ENCODE measurements around the gene PPP1R3G.
A peak's percentile ranks its signal among the peaks of the same experiment; 100 is the strongest.

Gene PPP1R3G

GRCh38 chr6:5089481-5090438 is 4.6 kb downstream of the PPP1R3G start:
- H3K4me3 ChIP-seq (ENCODE audit: control insufficient read depth, low read depth, low read length) = no peak overlapping the region
- no peak for DNase-seq (ENCODE audit: low read depth)
- no peak for TF ChIP-seq CTCF (IDR thresholded peaks at IDR 0.05; ENCODE audit: control insufficient read depth, insufficient read depth, low read depth, low read length, missing control alignments)

GRCh38 chr6:5090603-5091002 is 5.5 kb downstream of the PPP1R3G start:
- DNase-seq (ENCODE audit: low read depth) = no peak
- H3K4me3 ChIP-seq (ENCODE audit: control insufficient read depth, low read depth, low read length) = no peak overlapping the region
- no peak for TF ChIP-seq CTCF (IDR thresholded peaks at IDR 0.05; ENCODE audit: control insufficient read depth, insufficient read depth, low read depth, low read length, missing control alignments)

GRCh38 chr6:5091210-5092069 is 6.3 kb downstream of the PPP1R3G start:
- TF ChIP-seq CTCF (IDR thresholded peaks at IDR 0.05; ENCODE audit: control insufficient read depth, insufficient read depth, low read depth, low read length, missing control alignments) = no peak
- no peak overlapping the region for H3K4me3 ChIP-seq (ENCODE audit: control insufficient read depth, low read depth, low read length)
- no peak for DNase-seq (ENCODE audit: low read depth)

- no peak for DNase-seq (ENCODE audit: low read depth)
- TF ChIP-seq CTCF (IDR thresholded peaks at IDR 0.05; ENCODE audit: control insufficient read depth, insufficient read depth, low read depth, low read length, missing control alignments) = no peak
- no peak overlapping the region for H3K4me3 ChIP-seq (ENCODE audit: control insufficient read depth, low read depth, low read length)
These were observed 8.3 kb downstream of the PPP1R3G start for GRCh38 chr6:5093231-5094015.

GRCh38 chr6:5094327-5094726 is 9.2 kb downstream of the PPP1R3G start:
- DNase-seq (ENCODE audit: low read depth) = peak; percentile 90
- no peak for TF ChIP-seq CTCF (IDR thresholded peaks at IDR 0.05; ENCODE audit: control insufficient read depth, insufficient read depth, low read depth, low read length, missing control alignments)
- no peak overlapping the region for H3K4me3 ChIP-seq (ENCODE audit: control insufficient read depth, low read depth, low read length)

- no peak overlapping the region for H3K4me3 ChIP-seq (ENCODE audit: control insufficient read depth, low read depth, low read length)
- no peak for DNase-seq (ENCODE audit: low read depth)
- TF ChIP-seq CTCF (IDR thresholded peaks at IDR 0.05; ENCODE audit: control insufficient read depth, insufficient read depth, low read depth, low read length, missing control alignments) = no peak
These were observed 10.1 kb downstream of the PPP1R3G start for GRCh38 chr6:5095236-5095635.
